GM12874 (cell line): Measurements from ENCODE around the gene XAB2.

Source experiments
- CTCF ChIP-seq: IDR thresholded peaks from 2 replicates; pipeline ENCODE4 v1.5.1; 2011; ENCODE audit warnings: low read depth, mild to moderate bottlenecking, control low read depth, low read length, moderate library complexity; ENCODE audit not compliant: insufficient read depth

The XAB2 gene

GRCh38 chr19:7670150-7670783, 40.9 kb upstream of the XAB2 start:
- no peak for TF ChIP-seq CTCF

- TF ChIP-seq CTCF = no peak
Measured at GRCh38 chr19:7669641-7670040, 40.3 kb upstream of the XAB2 start.

- TF ChIP-seq CTCF = no peak
Measured at GRCh38 chr19:7668842-7669241, 39.5 kb upstream of the XAB2 start, which contains the start of gene RETN. RETN (plus strand) TSS chr19:7669049; CDS start chr19:7669327, 278 bp downstream.

- TF ChIP-seq CTCF = no peak
Measured at GRCh38 chr19:7665076-7665475, 35.7 kb upstream of the XAB2 start.

GRCh38 chr19:7663706-7664105, 34.4 kb upstream of the XAB2 start:
- TF ChIP-seq CTCF = no peak

- TF ChIP-seq CTCF = no peak
Measured at GRCh38 chr19:7662657-7663056, 33.3 kb upstream of the XAB2 start.

- TF ChIP-seq CTCF = no peak
Measured at GRCh38 chr19:7661744-7662538, 32.6 kb upstream of the XAB2 start.
